Esophagus muscularis mucosa (tissue), 4 donors: ENCODE results near the gene ZBTB32. TPM values are rescaled to one million over a fixed set of nuclear protein-coding genes. Genes with fewer than 3 reads are reported as not detected.

Experiments used
- DNase-seq: peaks from one replicate; pipeline ENCODE4 v3.0.0-alpha.2; 2017; ENCODE audit errors: extremely low spot score
- H3K27ac ChIP-seq, 4 donors: fragments of 200-600 bp; sonication (generic); replicated peaks in 1 of 4; 1 replicate in 3 of 4; 2 replicates in 1 of 4; pipeline ENCODE4 v1.5.1; 2016 to 2019; ENCODE audit warnings: mild to moderate bottlenecking in 1 of 4
- H3K27me3 ChIP-seq, 4 donors: fragments of 200-600 bp; sonication (generic); one replicate each; pipeline versions ENCODE4 v1.5.1 to v1.6.0; 2016 to 2019
- H3K36me3 ChIP-seq, 4 donors: fragments of 200-600 bp; sonication (generic); one replicate each; pipeline ENCODE4 v1.5.1; 2016 to 2019
- H3K4me1 ChIP-seq, 4 donors: fragments of 200-600 bp; sonication (generic); one replicate each; pipeline ENCODE4 v1.5.1; 2016 to 2019
- H3K4me3 ChIP-seq, 4 donors: fragments of 200-600 bp; sonication (generic); 1 replicate in 2 of 4; 2 replicates in 2 of 4; pipeline ENCODE4 v1.5.1; 2016 to 2019; ENCODE audit warnings: mild to moderate bottlenecking in 4 of 4, moderate library complexity in 1 of 4
- H3K9me3 ChIP-seq, 4 donors: fragments of 200-600 bp; sonication (generic); 1 replicate in 3 of 4; 2 replicates in 1 of 4; pipeline ENCODE4 v1.5.1; 2016 to 2019
- EP300 ChIP-seq: sonication (generic); formaldehyde crosslinking; IDR thresholded peaks from one replicate; pipeline ENCODE4 v1.6.1; 2017; ENCODE audit warnings: antibody characterized with exemption
- POLR2A ChIP-seq: fragments of 450-650 bp; IDR thresholded peaks from one replicate; pipeline ENCODE4 v1.6.1; 2017; ENCODE audit warnings: antibody characterized with exemption, moderate library complexity, mild to moderate bottlenecking, low read depth
- POLR2AphosphoS5 ChIP-seq, 2 donors: sonication (generic); formaldehyde crosslinking; IDR thresholded peaks; one replicate each; pipeline ENCODE4 v1.6.1; 2017; ENCODE audit warnings: antibody characterized with exemption in 2 of 2
- WGBS: methylation state at CpG from one replicate; pipeline ENCODE4 v1.1.5; 2018; 5-methylcytosine and 5-hydroxymethylcytosine counted together
- intact Hi-C: fragments of 100-400 bp; cut with DNase I; formaldehyde crosslinking; loops from one replicate; pipeline ENCODE4 v1.15.1; 2023
- total RNA-seq, 4 donors: library from RNA; depleted of rRNA; stranded (reverse); fragments of >200 nt; gene quantifications; one replicate each; pipeline versions ENCODE4 v1.1.0 to v1.2.1, GENCODE V29; 2016
- TF ChIP-seq, protein P1 (sequence below), 3 experiments: fragments of 200-600 bp in 2 of 3; fragments of 450-650 bp in 1 of 3; sonication (generic) in 2 of 3; IDR thresholded peaks; one replicate each; pipeline ENCODE4 v1.5.1; 2017 to 2019; ENCODE audit warnings: antibody characterized with exemption in 3 of 3, mild to moderate bottlenecking in 2 of 3, moderate library complexity in 1 of 3

ZBTB32 gene
- total RNA-seq, 4 donors from 2014 or later: not detected

DNA sequence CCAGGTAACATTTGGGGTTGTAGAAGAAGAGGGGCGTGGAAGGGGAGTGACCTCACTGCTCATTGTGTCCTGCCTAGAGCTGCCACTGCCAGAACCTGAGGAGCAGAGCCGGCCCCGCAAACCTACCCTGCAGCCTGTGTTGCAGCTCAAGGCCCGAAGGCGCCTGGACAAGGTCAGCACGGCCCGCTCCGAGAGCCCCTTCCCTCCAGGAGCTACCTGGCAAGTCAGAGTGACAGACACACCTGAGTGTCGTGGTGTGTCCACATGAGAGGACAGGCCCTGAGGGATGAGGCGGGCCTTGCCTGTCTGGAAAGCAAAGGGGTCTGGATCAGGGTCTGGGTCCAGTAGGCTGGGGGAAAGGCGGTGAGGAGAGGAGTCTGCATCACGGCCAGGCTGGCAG is 20.2 kb downstream of the ZBTB32 start:
- intact Hi-C loops: no loop called here
- Histone ChIP-seq H3K4me3 (no peak overlapping the region), H3K36me3 (peaks cover 85 to 100% (median 99%) of the 10 kb centered on the region in 4 donors), H3K27me3 (no peaks in the 10 kb centered on the region), H3K4me1 (peaks cover 4 to 26% (median 13%) of the 10 kb centered on the region in 4 donors), H3K9me3 (no peaks in the 10 kb centered on the region), H3K27ac (no peak overlapping the region)
- DNase-seq: no peak
- TF ChIP-seq, protein P1, sequence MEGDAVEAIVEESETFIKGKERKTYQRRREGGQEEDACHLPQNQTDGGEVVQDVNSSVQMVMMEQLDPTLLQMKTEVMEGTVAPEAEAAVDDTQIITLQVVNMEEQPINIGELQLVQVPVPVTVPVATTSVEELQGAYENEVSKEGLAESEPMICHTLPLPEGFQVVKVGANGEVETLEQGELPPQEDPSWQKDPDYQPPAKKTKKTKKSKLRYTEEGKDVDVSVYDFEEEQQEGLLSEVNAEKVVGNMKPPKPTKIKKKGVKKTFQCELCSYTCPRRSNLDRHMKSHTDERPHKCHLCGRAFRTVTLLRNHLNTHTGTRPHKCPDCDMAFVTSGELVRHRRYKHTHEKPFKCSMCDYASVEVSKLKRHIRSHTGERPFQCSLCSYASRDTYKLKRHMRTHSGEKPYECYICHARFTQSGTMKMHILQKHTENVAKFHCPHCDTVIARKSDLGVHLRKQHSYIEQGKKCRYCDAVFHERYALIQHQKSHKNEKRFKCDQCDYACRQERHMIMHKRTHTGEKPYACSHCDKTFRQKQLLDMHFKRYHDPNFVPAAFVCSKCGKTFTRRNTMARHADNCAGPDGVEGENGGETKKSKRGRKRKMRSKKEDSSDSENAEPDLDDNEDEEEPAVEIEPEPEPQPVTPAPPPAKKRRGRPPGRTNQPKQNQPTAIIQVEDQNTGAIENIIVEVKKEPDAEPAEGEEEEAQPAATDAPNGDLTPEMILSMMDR (IDR thresholded peaks at IDR 0.05): no peak
- TF ChIP-seq POLR2AphosphoS5 (IDR thresholded peaks at IDR 0.05): no peak
- no peak for TF ChIP-seq POLR2A
- no peak for TF ChIP-seq EP300
- WGBS: 90% methylated on average over 9 of the region's 12 CpGs

DNA sequence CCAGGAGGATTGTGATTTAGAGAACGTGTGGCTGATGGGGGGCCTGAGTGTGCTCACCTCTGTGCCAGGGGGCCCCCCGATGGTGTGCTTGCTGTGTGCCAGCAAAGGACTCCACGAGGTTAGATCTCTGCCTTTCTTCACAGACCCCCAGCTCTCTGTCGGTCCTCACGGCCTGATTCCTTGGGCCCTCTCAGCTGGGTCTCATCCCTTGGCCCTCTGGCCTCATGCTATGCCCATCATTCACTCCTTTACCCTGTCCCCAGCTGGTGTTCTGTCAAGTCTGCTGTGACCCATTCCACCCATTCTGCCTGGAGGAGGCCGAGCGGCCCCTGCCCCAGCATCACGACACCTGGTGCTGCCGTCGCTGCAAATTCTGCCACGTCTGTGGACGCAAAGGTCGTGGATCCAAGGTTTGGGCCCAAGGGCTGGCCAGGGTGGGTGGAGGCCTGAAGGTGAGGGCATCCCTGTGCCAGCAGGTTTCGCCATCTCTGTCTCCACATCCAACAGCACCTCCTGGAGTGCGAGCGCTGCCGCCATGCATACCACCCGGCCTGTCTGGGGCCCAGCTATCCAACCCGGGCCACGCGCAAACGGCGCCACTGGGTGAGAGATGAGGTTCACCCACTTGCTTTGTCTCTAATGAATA is 21.0 kb downstream of the ZBTB32 start:
- intact Hi-C loops: no loop called here
- H3K36me3 ChIP-seq: peaks cover 89 to 100% (median 99%) of the 10 kb centered on the region in 4 donors

DNA sequence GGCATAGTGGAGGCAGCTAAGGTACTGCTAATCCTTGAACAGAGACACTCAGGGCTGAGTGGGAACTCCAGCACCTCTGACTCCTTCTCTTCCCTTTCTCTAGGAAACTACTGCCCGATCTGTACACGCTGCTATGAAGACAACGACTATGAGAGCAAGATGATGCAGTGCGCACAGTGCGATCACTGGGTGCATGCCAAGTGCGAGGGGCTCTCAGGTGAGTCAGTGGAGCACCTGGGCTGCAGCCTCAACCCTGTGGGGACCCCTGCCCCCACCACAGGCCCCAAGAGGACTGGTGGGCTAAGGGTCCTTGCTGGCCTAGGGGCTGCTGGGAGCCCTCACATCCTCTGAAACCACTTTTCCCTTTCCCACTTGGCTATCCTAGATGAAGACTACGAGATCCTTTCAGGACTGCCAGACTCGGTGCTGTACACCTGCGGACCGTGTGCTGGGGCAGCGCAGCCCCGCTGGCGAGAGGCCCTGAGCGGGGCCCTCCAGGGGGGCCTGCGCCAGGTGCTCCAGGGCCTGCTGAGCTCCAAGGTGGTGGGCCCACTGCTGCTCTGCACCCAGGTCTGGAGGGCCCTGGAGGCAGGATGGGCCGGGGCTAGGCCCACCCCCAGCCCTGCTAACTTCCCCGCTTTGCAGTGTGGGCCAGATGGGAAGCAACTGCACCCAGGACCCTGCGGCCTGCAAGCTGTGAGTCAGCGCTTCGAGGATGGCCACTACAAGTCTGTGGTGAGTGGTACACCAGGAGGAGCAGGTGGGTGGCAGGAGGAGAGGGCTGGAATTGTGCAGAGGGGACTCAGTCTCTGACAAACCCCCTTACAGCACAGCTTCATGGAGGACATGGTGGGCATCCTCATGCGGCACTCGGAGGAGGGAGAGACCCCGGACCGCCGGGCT is 22.9 kb downstream of the ZBTB32 start:
- Histone ChIP-seq H3K27me3 (no peaks in the 10 kb centered on the region), H3K9me3 (no peaks in the 10 kb centered on the region), H3K4me1 (peaks cover 0 to 2% (median under 1%) of the 10 kb centered on the region in 4 donors), H3K36me3 (peaks cover 95 to 100% (median 100%) of the 10 kb centered on the region in 4 donors), H3K27ac (no peak overlapping the region), H3K4me3 (no peak overlapping the region)
- WGBS: 87% methylated on average over 22 of the region's 25 CpGs
- intact Hi-C loops: no loop called here
- no peak for DNase-seq
- TF ChIP-seq POLR2AphosphoS5 (IDR thresholded peaks at IDR 0.05) (no peak), POLR2A (no peak), EP300 (no peak)

More for the DNA sequence above, 21.0 kb downstream of the ZBTB32 start:
- H3K27me3 ChIP-seq: no peaks in the 10 kb centered on the region
- peaks cover 0 to 18% (median 7%) of the 10 kb centered on the region in 4 donors for H3K4me1 ChIP-seq
- no peak overlapping the region for H3K27ac ChIP-seq
- no peak overlapping the region for H3K4me3 ChIP-seq
- no peaks in the 10 kb centered on the region for H3K9me3 ChIP-seq
- no peak for DNase-seq
- no peak for TF ChIP-seq POLR2AphosphoS5 (IDR thresholded peaks at IDR 0.05)
- TF ChIP-seq, protein P1 (IDR thresholded peaks at IDR 0.05): no peak
- TF ChIP-seq EP300: no peak
- no peak for TF ChIP-seq POLR2A
- WGBS: 94% methylated on average over 20 of the region's 23 CpGs

DNA sequence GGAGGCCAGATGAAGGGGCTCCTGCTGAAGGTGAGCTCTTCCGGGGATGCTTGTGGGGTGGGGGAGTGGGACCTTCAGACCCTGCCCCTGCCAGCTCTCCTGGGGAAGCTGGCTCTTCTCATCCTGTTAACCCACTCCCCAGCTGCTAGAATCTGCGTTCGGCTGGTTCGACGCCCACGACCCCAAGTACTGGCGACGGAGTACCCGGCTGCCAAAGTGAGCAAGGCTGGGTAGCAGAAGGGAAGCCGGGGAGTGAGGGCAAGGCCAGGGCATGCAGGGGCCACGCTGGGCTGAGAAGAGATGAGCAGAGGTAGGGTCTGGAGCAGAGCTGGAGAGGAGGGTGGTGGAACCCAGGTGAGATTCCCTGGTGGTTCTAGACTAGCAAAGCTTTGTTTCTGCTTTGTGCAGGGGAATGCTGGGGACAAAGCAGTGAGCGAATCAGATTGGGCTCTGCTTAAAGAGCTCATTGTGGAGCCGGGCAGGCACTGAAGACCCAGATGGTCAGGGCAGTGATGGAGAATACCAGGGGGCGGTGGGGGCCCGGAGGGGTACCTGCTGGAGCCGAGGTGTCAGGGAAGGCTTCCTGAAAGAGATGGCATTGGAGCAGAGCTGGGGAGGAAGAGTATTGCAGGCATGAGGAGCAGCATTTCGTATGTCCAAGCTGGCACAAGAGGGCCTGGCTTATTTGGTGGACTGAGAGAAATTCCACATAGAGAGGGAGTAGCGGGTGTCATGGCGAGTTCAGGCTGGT is 23.8 kb downstream of the ZBTB32 start:
- H3K4me3 ChIP-seq: no peak overlapping the region
- no peak for DNase-seq
- no peak overlapping the region for H3K27ac ChIP-seq
- TF ChIP-seq EP300 (no peak), POLR2AphosphoS5 (IDR thresholded peaks at IDR 0.05) (no peak), POLR2A (no peak)
- TF ChIP-seq, protein P1 (IDR thresholded peaks at IDR 0.05): no peak
- H3K9me3 ChIP-seq: no peaks in the 10 kb centered on the region
- intact Hi-C loops: no loop called here
- 91% methylated on average over 19 of the region's 19 CpGs for WGBS
- peaks cover 94 to 100% (median 99%) of the 10 kb centered on the region in 4 donors for H3K36me3 ChIP-seq
- no peaks in the 10 kb centered on the region for H3K4me1 ChIP-seq
- H3K27me3 ChIP-seq: no peaks in the 10 kb centered on the region
